Measurements from ENCODE around the gene PDZD2. TPM values are rescaled to one million over a fixed set of nuclear protein-coding genes. Genes with fewer than 3 reads are reported as not detected.

Gene PDZD2
- total RNA-seq, 1 donor from 2014 or later, result 14.7 TPM

- FAIRE-seq (no peak), DNase-seq (ENCODE audit: low spot score in 2 of 2) (no peak)
These were observed 169.0 kb downstream of the PDZD2 start for GRCh38 chr5:31807789-31808540.

DNA sequence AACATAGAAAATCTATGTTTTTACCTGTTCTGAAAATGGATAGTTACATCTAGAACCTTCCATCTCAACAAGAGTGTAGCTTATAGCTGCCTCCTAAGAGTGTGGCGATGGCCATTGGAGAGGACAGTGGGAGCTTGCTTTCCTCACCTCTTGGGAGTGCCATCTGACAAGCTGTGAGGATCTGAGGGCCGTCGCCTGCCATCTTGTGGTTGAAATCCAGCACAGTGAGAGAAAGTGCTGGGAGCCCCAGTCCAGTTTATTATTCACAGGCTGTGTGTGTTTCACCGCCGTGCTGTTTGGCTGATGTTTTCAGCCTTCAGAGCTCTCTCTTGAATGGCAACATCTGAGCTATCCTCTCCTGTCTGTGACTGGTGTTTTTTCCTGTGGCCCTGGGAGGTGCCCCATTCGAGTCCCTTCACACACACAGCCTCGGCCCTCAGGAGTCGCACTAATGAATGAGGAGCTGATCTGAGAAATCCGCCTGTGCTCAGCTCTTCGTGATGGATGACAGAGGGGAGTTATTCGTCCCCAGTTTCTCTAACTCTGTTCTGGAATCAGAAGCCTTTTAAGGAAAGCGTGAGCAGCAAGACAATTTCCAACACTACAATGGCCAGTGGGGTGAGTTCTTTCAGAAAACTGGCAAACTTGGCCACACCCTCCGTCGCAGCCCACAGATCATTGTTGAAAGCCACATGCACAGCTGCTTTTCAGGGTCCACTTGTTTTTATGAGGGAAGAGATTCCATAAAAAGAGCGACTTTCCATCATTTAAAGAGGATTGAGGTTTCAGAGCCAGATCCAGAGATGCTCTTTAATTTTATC is 170.3 kb downstream of the PDZD2 start:
- FAIRE-seq (no peak), DNase-seq (ENCODE audit: low spot score in 2 of 2) (peak; percentile 56 to 74)

GRCh38 chr5:31811210-31811609 is 172.3 kb downstream of the PDZD2 start:
- FAIRE-seq (no peak), DNase-seq (ENCODE audit: low spot score in 2 of 2) (no peak)

- FAIRE-seq, result no peak
- no peak for DNase-seq (ENCODE audit: low spot score in 2 of 2)
These were observed 176.4 kb downstream of the PDZD2 start for GRCh38 chr5:31815376-31815775.

- FAIRE-seq, result no peak
- no peak for DNase-seq (ENCODE audit: low spot score in 2 of 2)
These were observed 181.1 kb downstream of the PDZD2 start for GRCh38 chr5:31819926-31820516.

DNA sequence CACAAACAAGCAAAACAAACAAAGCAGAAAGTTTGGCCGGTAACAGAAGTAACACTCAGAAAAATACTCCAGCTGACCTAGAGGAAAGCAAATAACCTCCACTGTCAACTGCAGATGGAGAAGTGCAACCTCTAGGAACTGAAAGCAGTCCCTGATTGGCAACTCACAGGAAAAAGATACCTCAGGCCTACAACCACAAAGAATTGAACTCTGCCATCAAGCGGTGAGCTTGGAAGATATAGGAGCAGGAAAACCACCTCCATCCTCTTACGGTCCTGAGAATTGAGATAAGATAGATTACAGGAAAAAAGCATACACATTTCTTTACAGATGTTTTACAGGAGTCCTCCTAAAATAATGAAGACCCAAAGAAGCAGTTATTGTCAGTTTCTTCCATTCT is 184.5 kb downstream of the PDZD2 start:
- FAIRE-seq (no peak), DNase-seq (ENCODE audit: low spot score in 2 of 2) (no peak)

DNA sequence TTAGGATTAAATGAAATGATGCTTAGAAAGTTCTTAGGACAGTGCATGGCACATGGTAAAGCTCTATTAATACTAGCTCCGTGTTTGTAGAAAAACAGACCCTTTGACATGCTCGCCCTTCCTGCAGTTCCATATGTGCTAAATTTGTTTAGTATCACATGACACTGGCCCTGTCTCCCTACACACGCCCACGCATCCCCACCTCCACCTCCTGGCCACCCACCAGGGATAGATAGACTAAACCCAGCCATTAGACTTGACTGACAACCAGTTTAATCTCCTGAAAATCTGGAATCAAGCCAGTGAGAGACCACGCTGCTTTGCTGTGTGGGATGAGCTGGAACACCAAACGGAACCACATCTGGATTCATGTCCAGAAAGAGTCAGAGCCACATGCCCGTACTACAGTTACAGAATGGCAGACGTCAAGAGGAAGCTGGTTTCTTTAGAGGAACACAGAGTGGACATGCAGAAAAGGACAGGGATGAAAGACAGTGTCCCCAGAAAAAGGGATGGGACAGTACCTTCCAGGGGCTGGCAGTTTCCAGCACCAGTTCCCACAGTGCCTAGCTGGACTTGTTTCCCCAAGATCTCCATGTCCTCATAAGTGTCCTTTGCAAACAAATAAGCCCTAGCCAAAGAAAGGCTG is 186.1 kb downstream of the PDZD2 start:
- DNase-seq (ENCODE audit: low spot score in 2 of 2) (no peak), FAIRE-seq (no peak)

DNA sequence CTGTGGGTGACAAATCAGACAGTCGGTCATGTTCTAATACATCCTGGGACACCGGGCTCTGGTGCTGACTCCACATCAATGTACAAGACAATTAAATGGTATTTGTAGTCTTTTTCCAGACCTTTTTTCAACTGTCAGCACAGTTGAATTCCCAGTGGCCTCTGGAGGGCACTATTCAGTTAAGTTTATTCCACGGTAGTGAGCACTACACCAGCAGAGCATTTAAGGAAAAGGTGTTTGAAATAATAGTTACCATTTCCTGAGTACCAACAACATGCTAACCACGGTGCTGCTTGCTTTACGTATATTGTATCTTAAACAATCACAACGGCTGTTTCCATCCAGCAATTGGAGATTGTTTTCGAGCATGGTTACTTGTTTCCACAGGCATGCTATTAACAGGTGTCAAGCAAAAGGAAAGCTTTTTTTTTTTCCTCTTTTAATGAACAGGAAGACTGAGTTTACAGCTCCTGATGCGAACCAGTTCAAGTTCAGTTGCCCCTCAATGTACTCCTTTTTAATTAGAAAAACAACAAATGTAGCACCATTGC is 186.7 kb downstream of the PDZD2 start:
- peak in 1 of 2 donors; percentile 40 for DNase-seq (ENCODE audit: low spot score in 2 of 2)
- peak; percentile 15 for FAIRE-seq

DNA sequence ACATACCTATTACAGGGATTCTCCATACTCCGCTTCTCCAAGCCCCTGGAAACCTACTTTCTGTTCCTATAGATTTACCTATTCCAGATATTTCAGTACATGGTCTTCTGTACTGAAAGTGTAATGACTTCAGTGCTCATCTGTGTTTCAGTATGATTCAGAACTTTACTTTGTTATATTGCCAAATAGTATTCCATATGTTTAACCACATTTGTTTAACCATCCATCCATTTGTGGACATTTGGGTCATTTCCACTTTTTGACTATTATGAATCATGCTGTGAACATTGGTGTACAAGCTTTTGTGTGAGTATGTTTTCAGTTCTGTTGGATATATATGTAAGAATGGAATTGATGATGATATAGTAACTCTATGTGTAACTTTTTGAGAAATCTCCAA is 188.9 kb downstream of the PDZD2 start:
- DNase-seq (ENCODE audit: low spot score in 2 of 2) (no peak), FAIRE-seq (no peak)

DNA sequence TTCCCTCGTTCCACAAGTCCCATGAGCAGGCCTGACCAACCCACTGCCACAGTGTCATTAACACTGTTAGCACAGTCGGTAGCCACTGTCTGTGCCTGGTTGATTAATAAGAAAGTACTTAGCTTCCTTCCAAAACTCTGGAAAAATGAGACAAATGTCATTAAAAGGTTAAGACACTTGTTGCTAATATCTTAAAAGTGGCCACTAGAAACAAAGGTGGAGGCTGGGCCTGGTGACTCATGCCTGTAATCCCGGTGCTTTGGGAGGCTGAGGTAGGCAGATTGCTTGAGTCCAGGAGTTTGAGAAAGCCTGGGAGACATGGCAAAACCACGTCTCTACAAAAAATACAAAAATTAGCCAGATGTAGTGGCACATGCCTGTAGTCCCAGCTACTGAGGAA is 194.0 kb downstream of the PDZD2 start:
- FAIRE-seq, result no peak

DNA sequence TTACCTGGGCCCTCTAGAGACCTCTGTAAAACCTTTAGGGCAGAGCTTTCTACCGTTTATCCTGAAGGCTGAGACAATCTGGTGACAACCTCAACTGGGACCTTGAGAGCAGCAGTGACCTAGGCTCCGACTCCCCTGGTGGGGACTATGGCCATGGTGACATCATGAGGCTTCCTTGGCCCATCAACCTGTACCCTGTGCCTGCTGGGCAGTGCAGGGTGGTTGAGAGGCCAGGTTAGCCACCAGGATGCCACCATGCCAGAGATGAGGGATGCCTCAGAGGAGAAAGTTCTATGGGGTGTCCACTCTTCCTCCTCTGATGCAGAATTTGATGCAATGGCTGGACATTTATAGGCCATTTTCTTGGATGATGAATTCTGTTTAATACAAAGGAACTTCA is 194.8 kb downstream of the PDZD2 start:
- FAIRE-seq (no peak), DNase-seq (ENCODE audit: low spot score in 2 of 2) (no peak)

More for the DNA sequence above, 194.0 kb downstream of the PDZD2 start:
- no peak for DNase-seq (ENCODE audit: low spot score in 2 of 2)

DNA sequence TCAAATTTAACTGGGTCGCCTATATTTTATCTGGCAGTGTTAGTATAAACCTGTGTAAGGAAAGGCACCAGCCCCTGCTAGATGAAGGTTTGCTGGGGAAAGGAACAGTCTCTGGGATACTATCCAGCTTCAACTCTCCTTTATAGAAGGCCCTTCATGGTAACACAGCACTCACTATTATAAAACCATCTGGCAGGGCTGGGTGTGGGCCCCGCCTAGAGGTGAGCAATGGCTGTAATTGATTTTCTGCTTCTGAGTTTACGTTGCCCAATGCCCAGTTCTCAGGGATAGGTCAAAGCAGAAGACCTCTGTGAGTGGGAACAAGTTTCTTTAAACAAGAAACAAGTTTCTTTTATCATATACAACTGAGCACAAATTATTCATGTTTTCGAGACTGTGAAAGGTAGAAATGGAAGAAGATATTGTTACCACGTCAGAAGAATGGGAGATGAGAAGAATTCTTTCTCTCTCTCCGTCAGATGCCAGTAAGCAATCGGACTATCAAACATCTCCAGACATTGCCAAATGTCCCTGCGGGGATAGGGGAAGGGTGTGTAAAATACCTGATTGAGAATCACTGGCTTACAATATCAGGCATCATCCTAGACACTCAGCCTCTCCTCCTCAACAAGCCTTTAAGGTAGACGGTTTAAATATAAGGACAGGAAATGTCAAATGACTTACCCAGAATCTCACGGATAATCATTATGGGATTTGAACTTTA is 205.9 kb downstream of the PDZD2 start:
- DNase-seq (ENCODE audit: low spot score in 2 of 2), result no peak
- FAIRE-seq, result no peak

DNA sequence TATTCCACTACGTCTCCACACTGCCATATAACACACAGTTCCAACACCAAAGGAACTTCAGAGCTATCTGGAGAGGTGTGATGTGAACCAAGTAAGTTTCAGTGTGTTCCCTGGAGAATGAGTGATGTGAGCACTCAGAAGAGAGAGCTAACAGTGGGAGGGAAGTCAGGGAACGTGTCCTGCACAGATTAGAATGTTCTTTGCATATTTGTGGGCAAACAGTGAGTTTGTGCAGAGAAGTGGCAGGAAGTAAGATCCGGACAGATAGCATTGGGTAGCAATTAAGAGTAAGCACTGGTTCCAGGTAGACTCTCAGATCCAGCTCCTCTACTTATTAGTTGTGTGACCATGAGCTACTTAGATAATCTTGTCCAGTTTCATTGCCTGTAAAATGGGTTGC is 206.4 kb downstream of the PDZD2 start:
- DNase-seq (ENCODE audit: low spot score in 2 of 2), result no peak

GRCh38 chr5:31846934-31847333 is 208.0 kb downstream of the PDZD2 start:
- FAIRE-seq (no peak), DNase-seq (ENCODE audit: low spot score in 2 of 2) (no peak)

More for the DNA sequence above, 206.4 kb downstream of the PDZD2 start:
- no peak for FAIRE-seq

DNA sequence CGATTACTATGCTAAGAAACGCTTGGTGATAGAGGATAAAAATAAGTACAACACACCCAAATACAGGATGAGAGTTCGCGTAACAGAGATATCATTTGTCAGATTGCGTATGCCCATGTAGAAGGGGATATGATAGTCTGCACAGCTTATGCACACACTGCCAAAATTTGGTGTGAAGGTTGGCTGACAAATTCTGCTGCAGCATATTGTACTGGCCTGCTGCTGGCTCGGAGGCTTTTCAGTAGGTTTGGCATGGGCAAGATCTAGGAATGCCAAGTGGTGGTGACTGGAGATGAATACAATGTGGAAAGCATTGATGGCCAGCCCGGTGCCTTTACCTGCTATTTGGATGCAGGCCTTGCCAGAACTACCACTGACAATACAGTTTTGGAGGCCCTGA is 208.4 kb downstream of the PDZD2 start:
- FAIRE-seq (no peak), DNase-seq (ENCODE audit: low spot score in 2 of 2) (no peak)

GRCh38 chr5:31850981-31851689 is 212.2 kb downstream of the PDZD2 start:
- no peak for FAIRE-seq
- no peak for DNase-seq (ENCODE audit: low spot score in 2 of 2)

DNA sequence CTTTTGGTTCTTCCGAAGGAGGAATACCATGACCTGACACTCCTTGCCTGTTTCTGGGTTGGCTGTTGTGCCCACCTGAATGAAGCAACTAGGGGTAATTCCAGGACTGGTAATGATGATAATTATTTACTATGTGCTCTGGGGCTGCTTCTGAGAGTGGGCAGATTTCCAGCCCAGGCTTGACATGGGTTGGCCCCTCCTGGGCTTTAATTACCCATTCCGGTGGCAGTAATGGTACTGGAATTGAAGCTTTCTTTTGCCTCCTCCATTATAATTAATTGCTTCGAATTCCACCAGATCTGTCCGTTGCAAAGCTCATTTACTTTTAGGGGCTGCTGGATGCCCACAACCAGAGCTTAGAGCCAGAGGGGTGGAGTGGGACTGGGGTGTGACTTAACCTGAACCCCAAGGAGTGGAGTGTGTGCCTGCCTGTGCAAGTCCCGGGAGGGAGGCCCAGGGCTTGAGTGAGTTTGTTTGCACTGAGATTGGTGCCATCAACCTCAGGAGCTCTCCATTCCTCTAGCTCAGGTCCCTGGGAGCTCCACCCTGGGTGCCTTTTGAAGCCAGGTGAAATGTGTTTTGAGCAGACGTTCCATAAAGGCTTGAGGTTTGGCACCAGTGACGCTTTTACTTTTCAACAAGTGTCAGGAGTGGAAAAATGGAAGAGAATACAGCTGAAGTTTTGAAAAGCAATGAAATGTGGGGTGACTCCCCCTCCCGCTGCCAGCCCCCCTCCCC is 214.6 kb downstream of the PDZD2 start:
- FAIRE-seq (no peak), DNase-seq (ENCODE audit: low spot score in 2 of 2) (no peak)

Measured in frontal cortex (tissue), 4 donors.